Measurements from ENCODE around the gene KCTD6. TPM values are rescaled to one million over a fixed set of nuclear protein-coding genes. Genes with fewer than 3 reads are reported as not detected.
"Not testable (repeated sequence)": the region's sequence is repeated elsewhere in the genome, so short reads cannot be mapped to it uniquely, and the experiment has no call there.

KCTD6 gene
- total and polyA plus RNA-seq, 9 donors = 10.3 to 15.7 (median 12.1) TPM

DNA sequence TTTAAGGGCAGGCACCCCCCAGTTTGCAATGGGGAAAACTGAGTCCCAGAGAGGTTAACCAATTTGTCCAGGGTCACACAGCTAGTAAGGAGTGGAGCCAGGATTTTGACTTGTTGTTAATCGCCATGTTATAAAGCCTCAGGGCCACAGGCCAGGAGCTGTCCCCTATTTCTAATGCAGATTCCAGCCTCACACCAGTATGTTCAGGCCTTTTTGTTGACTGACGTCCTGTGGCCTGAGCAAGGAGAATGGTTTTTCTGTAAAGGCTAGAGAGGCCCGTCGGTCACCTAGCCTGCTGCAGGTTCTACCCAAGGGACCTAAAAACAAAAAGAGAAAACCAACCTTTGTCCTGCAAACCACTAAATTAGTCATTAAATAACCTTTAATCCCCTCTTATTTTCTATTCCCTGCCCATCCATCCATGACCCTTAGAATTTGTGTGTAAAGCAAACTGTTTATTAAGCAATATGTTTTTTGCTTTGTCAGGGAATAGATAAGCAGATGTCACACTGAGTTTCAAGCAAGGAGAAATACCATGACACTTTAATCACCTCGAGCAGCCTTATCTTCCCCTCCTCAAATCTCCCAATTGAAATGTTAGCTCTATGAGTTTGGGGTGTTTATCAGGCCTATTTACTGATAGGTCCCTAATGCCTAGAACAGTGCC, 31.0 kb downstream of the KCTD6 start:
- no peak overlapping the region for H3K27ac ChIP-seq (ENCODE audit: low read length)
- no CpG with 5 or more reads among the region's 5 CpGs for WGBS (ENCODE audit: insufficient coverage)
- no peaks in the 10 kb centered on the region for H3K27me3 ChIP-seq (ENCODE audit: control insufficient read depth, insufficient read depth, low read length)
- no peak overlapping the region for H3K4me3 ChIP-seq (ENCODE audit: low read length)
- no peaks in the 10 kb centered on the region for H3K4me1 ChIP-seq (ENCODE audit: control insufficient read depth, insufficient read depth, low read length)
- no peaks in the 10 kb centered on the region for H3K9me3 ChIP-seq (replicated peaks; ENCODE audit: control insufficient read depth, low read depth, low read length)
- no peak for DNase-seq
- H3K36me3 ChIP-seq (ENCODE audit: control insufficient read depth, insufficient read depth, low read length) = peaks cover 50% of the 10 kb centered on the region

DNA sequence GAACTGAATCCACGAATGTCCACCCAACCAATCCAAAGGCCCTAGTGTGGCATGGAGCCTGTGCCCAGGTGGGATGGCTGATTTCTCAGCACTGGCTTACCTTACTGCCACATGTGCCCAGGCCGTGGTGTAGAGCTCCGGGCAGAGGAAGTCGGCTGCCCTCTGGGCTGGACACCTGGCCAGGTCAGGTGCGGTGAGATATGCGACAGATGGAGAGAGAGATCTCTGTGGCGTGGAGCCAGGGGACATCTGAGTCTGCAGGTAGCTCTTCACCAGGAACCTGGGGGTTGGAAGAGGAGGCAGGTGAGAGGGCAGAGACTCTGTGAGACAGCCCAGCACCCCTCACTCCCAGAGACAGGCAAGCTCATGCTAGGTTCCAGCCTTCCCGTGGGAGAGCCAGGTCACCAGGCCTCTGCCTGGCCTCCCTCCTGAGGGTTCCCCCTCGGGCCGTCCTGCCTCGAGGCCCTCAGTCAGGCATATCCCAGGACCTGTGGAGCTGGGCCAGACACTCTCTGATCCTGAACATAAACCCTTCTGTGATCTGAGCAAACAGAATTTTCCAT, 32.5 kb downstream of the KCTD6 start:
- Histone ChIP-seq H3K4me3 (ENCODE audit: low read length) (no peak overlapping the region), H3K4me1 (ENCODE audit: control insufficient read depth, insufficient read depth, low read length) (peaks cover 6% of the 10 kb centered on the region), H3K36me3 (ENCODE audit: control insufficient read depth, insufficient read depth, low read length) (peaks cover 56% of the 10 kb centered on the region), H3K9me3 (replicated peaks; ENCODE audit: control insufficient read depth, low read depth, low read length) (no peaks in the 10 kb centered on the region), H3K27ac (ENCODE audit: low read length) (no peak overlapping the region), H3K27me3 (ENCODE audit: control insufficient read depth, insufficient read depth, low read length) (no peaks in the 10 kb centered on the region)
- 68% methylated on average over 6 of the region's 11 CpGs for WGBS (ENCODE audit: insufficient coverage)
- DNase-seq = no peak

DNA sequence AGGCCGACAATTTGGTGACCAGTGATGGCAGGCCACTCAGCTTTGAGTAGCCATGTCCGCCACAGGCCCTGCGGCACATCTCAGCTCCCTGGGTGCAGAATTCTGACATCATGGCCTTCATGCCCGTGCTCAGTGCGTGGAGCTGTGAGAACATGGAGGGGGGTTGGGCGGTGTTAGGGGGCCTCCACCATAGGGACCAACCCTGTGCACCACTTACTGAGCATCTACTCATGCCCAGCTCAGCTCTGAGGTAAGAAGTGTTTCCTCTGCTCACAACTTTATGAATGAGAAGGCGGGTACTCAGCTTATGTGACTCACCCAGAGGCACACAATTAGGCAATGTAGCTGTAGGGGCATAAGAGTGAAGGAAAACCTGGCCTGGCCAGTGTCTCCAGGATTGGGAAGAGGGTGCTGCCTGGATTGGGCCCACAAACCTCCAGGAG, 34.6 kb downstream of the KCTD6 start:
- Histone ChIP-seq H3K27ac (ENCODE audit: low read length) (no peak overlapping the region), H3K4me1 (ENCODE audit: control insufficient read depth, insufficient read depth, low read length) (peaks cover 10% of the 10 kb centered on the region), H3K9me3 (replicated peaks; ENCODE audit: control insufficient read depth, low read depth, low read length) (no peaks in the 10 kb centered on the region), H3K27me3 (ENCODE audit: control insufficient read depth, insufficient read depth, low read length) (no peaks in the 10 kb centered on the region), H3K4me3 (ENCODE audit: low read length) (no peak overlapping the region), H3K36me3 (ENCODE audit: control insufficient read depth, insufficient read depth, low read length) (peaks cover 60% of the 10 kb centered on the region)
- 90% methylated on average over 4 of the region's 7 CpGs for WGBS (ENCODE audit: insufficient coverage)
- DNase-seq = no peak

DNA sequence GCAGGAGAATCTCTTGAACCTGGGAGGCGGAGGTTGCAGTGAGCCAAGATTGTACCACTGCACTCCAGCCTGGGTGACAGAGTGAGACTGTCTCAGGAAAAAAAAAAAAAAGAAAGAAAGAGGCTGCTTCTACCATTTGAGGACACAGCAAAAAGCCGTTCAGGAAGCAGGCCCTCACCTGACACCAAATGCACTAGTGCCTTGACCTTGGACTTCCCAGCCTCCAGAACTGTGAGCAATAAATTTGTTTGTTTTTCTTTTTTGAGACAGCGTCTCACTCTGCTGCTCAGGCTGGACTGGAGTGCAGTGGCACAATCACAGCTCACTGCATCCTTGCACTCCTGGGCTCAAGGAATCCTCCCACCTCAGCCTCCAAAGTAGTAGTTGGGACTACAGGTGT, 35.5 kb downstream of the KCTD6 start:
- not testable (repeated sequence) for DNase-seq; H3K4me1 ChIP-seq (ENCODE audit: control insufficient read depth, insufficient read depth, low read length); H3K27ac ChIP-seq (ENCODE audit: low read length); H3K27me3 ChIP-seq (ENCODE audit: control insufficient read depth, insufficient read depth, low read length); H3K4me3 ChIP-seq (ENCODE audit: low read length); H3K9me3 ChIP-seq (replicated peaks; ENCODE audit: control insufficient read depth, low read depth, low read length)
- WGBS (ENCODE audit: insufficient coverage) = 100% methylated on average over 1 of the region's 3 CpGs
- peaks cover 57% of the 10 kb centered on the region for H3K36me3 ChIP-seq (ENCODE audit: control insufficient read depth, insufficient read depth, low read length)

DNA sequence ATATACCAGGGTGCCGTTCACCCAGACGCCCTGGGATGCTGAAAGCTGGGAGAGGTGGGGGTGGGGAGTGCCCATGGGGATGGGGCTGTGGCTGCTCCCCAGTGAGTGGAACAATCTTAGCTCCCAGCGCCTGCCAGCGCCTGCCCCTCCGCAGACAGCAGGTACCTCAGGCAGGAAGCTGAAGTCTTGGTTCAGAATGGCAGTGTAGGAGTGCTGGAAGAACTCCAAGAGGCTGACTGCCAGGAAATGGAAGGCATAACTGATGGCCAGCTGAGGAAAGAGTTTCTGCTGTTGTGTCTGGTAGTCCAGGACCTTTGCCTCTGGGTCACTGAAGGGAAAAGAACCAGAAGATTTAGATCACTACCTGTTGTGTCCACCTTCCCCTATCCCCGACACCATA, 36.7 kb downstream of the KCTD6 start:
- H3K4me1 ChIP-seq (ENCODE audit: control insufficient read depth, insufficient read depth, low read length) = peaks cover 13% of the 10 kb centered on the region
- H3K36me3 ChIP-seq (ENCODE audit: control insufficient read depth, insufficient read depth, low read length) = peaks cover 60% of the 10 kb centered on the region
- H3K4me3 ChIP-seq (ENCODE audit: low read length) = no peak overlapping the region
- WGBS (ENCODE audit: insufficient coverage) = 56% methylated on average over 5 of the region's 6 CpGs
- H3K27me3 ChIP-seq (ENCODE audit: control insufficient read depth, insufficient read depth, low read length) = no peaks in the 10 kb centered on the region
- DNase-seq = peak; percentile 52
- no peaks in the 10 kb centered on the region for H3K9me3 ChIP-seq (replicated peaks; ENCODE audit: control insufficient read depth, low read depth, low read length)
- no peak overlapping the region for H3K27ac ChIP-seq (ENCODE audit: low read length)

DNA sequence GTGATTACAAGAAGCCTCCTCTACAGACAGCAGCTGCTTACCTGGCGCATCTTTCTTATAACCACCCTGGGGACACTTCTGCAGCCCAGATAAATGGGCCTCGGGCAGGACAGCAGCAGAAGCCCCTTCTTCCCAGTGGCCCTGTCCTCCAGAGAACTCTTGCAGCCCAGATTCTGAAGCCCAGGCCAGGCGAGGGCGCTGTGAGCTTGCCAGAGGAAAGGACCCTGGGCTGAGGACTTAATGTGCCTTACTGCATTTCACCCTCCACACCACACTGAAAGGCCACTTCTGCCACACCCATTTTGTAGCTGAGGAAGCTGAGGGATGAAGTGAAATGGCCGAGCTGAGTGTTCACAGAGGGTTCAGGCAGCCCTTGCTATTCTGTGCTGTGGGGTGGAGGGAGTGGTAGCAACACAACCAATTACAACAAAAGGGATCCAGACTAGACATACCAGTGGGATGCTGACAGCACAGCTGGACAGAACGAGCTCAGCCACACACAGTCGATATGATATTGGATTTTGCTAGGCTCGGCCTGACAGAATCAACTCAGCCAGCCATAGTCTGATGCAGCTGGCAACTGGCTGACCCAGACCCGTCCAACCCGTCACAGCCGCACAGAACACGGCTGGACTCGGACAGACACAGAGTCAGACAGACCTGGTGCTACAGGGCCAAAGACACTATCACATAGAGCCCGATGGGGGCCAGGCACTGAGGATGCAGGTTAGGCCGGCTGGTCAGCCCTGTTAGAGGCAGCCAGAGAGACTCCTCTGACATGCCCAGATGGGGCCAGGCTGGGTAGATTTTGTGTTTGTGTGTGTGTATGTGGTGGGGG, 37.8 kb downstream of the KCTD6 start:
- Histone ChIP-seq H3K36me3 (ENCODE audit: control insufficient read depth, insufficient read depth, low read length) (peaks cover 61% of the 10 kb centered on the region), H3K9me3 (replicated peaks; ENCODE audit: control insufficient read depth, low read depth, low read length) (no peaks in the 10 kb centered on the region), H3K4me1 (ENCODE audit: control insufficient read depth, insufficient read depth, low read length) (peaks cover 13% of the 10 kb centered on the region), H3K4me3 (ENCODE audit: low read length) (no peak overlapping the region), H3K27ac (ENCODE audit: low read length) (no peak overlapping the region), H3K27me3 (ENCODE audit: control insufficient read depth, insufficient read depth, low read length) (no peaks in the 10 kb centered on the region)
- peak; percentile 46 for DNase-seq
- WGBS (ENCODE audit: insufficient coverage) = 58% methylated on average over 12 of the region's 15 CpGs

DNA sequence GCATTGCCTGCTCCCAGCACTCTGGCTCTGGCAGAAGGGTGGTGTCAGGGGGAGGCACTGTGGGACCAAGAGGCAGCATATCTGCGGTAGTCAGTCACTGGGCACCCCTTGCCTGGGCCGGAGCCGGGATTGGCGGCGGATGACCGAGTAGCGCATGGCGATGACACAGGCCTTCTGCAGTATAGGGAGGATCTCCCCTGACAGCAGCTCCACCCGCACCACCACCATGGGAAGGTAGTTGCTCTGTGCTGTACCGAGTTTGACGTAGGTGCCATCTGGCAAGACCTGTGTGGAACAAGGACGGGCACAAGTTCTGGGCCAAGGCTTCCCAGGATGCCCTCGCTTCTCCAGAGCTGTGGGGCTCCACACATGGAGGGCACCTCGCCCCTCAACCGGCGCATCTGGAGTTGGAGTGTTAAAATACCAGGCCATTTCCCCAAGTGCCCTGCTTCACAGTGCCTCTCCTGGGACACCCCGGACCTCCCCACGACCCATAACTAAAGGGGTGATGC, 38.5 kb downstream of the KCTD6 start:
- Histone ChIP-seq H3K9me3 (replicated peaks; ENCODE audit: control insufficient read depth, low read depth, low read length) (no peaks in the 10 kb centered on the region), H3K4me3 (ENCODE audit: low read length) (no peak overlapping the region), H3K36me3 (ENCODE audit: control insufficient read depth, insufficient read depth, low read length) (peaks cover 62% of the 10 kb centered on the region), H3K27me3 (ENCODE audit: control insufficient read depth, insufficient read depth, low read length) (no peaks in the 10 kb centered on the region), H3K27ac (ENCODE audit: low read length) (no peak overlapping the region), H3K4me1 (ENCODE audit: control insufficient read depth, insufficient read depth, low read length) (peaks cover 17% of the 10 kb centered on the region)
- no peak for DNase-seq
- 93% methylated on average over 10 of the region's 18 CpGs for WGBS (ENCODE audit: insufficient coverage)

DNA sequence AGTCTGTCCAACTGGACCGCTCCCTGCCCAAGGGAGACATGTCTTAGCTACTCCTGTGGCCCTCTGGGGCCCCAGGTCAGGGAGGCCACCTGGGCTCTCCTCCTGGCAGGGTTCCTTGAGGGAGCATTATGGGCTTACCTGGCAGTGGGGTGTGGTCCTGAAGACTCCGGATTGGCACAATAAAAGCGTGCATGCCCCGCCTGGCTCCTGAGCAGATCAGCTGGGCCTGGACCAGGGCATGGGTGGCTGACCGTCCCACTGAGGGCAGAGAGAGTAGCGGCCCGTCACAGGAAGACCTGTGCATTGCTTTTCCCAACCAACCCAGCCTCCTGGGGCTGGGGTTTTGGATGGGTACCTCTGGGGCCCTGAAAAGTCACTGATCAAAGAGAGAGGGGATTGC, 39.7 kb downstream of the KCTD6 start:
- H3K36me3 ChIP-seq (ENCODE audit: control insufficient read depth, insufficient read depth, low read length) = peaks cover 56% of the 10 kb centered on the region
- 98% methylated on average over 4 of the region's 7 CpGs for WGBS (ENCODE audit: insufficient coverage)

DNA sequence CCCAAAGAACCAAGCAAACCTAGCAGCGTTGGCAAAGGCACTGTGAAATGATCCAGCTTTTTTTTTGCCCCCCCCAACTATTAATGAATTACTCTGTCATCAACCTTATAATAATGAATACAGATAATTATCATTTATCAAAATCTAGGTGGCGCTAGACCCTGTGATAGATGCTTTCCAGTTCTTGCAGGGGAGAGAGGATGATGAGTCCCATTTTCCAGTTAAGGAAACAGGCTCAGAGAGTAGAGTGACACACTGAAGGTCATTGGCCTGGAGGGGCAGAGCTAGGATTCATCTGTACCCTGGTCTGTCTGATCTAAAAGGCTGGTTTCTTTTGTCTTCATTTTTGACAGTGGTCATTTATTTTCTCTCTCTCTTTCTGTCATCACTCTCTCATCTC, 40.1 kb downstream of the KCTD6 start:
- Histone ChIP-seq H3K4me1 (ENCODE audit: control insufficient read depth, insufficient read depth, low read length) (peaks cover 32% of the 10 kb centered on the region), H3K27ac (ENCODE audit: low read length) (no peak overlapping the region), H3K4me3 (ENCODE audit: low read length) (no peak overlapping the region), H3K9me3 (replicated peaks; ENCODE audit: control insufficient read depth, low read depth, low read length) (no peaks in the 10 kb centered on the region), H3K36me3 (ENCODE audit: control insufficient read depth, insufficient read depth, low read length) (peaks cover 54% of the 10 kb centered on the region), H3K27me3 (ENCODE audit: control insufficient read depth, insufficient read depth, low read length) (no peaks in the 10 kb centered on the region)
- no peak for DNase-seq
- WGBS (ENCODE audit: insufficient coverage) = no CpG with 5 or more reads among the region's 2 CpGs

More for the DNA sequence above, 39.7 kb downstream of the KCTD6 start:
- DNase-seq = no peak
- peaks cover 28% of the 10 kb centered on the region for H3K4me1 ChIP-seq (ENCODE audit: control insufficient read depth, insufficient read depth, low read length)
- H3K27me3 ChIP-seq (ENCODE audit: control insufficient read depth, insufficient read depth, low read length) = no peaks in the 10 kb centered on the region
- no peak overlapping the region for H3K27ac ChIP-seq (ENCODE audit: low read length)
- no peaks in the 10 kb centered on the region for H3K9me3 ChIP-seq (replicated peaks; ENCODE audit: control insufficient read depth, low read depth, low read length)
- H3K4me3 ChIP-seq (ENCODE audit: low read length) = no peak overlapping the region

DNA sequence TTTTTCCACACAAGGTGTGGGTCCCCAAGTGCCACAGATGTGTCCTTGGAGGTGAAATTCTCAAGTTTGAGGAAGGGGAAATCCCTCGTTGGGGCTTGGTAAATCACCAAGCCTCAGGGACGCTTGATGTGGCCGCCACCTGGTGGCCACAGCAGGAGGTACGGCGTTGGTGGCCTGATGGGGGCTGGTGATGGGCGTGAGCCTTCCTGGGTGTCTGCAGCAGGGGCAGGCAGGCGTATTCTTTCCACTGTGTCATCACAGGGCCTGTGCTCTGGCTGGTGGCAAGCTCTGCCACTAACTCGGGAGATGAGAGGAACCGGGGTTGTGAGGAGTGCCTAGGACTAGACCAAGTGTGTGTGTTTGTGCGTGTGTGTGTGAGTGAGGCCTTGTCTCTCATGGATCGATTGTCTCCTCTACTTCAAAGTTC, 40.9 kb downstream of the KCTD6 start:
- WGBS (ENCODE audit: insufficient coverage) = 2% methylated on average over 6 of the region's 11 CpGs
- H3K9me3 ChIP-seq (replicated peaks; ENCODE audit: control insufficient read depth, low read depth, low read length) = no peaks in the 10 kb centered on the region
- peak; percentile 71 for DNase-seq
- H3K4me3 ChIP-seq (ENCODE audit: low read length) = no peak overlapping the region
- no peaks in the 10 kb centered on the region for H3K27me3 ChIP-seq (ENCODE audit: control insufficient read depth, insufficient read depth, low read length)
- H3K4me1 ChIP-seq (ENCODE audit: control insufficient read depth, insufficient read depth, low read length) = peaks cover 40% of the 10 kb centered on the region
- no peak overlapping the region for H3K27ac ChIP-seq (ENCODE audit: low read length)
- peaks cover 51% of the 10 kb centered on the region for H3K36me3 ChIP-seq (ENCODE audit: control insufficient read depth, insufficient read depth, low read length)
